Left lung (tissue), 10 donors: ENCODE results near the gene LCN1. TPM values are rescaled to one million over a fixed set of nuclear protein-coding genes. Genes with fewer than 3 reads are reported as not detected.

Source experiments
- ATAC-seq: fragments of 200-7000 bp; cut with Tn5 transposase; one replicate; pipeline ENCODE4 v1.9.1; 2020; ENCODE audit warnings: moderate library complexity
- DNase-seq, 4 donors: peaks; one replicate each; pipeline ENCODE4 v3.0.0-alpha.2; 2013 to 2020
- H3K27ac ChIP-seq, 2 donors: fragments of 200-600 bp; sonication (generic) in 1 of 2; one replicate each; pipeline versions ENCODE4 v1.5.0 to v1.8.0; 2020 to 2021
- H3K27me3 ChIP-seq, 2 donors: fragments of 200-600 bp; sonication (generic) in 1 of 2; one replicate each; pipeline versions ENCODE4 v1.5.0 to v1.8.0; 2020 to 2021
- H3K36me3 ChIP-seq, 2 donors: fragments of 200-600 bp; sonication (generic) in 1 of 2; one replicate each; pipeline versions ENCODE4 v1.5.0 to v1.8.0; 2020 to 2021
- H3K4me1 ChIP-seq, 2 donors: fragments of 200-600 bp; one replicate each; pipeline ENCODE4 v1.8.0; 2021
- H3K4me3 ChIP-seq, 2 donors: fragments of 200-600 bp; sonication (generic) in 1 of 2; one replicate each; pipeline versions ENCODE4 v1.5.0 to v1.8.0; 2020 to 2021; ENCODE audit warnings: mild to moderate bottlenecking in 1 of 2
- H3K9me3 ChIP-seq, 2 donors: fragments of 200-600 bp; sonication (generic) in 1 of 2; one replicate each; pipeline versions ENCODE4 v1.5.0 to v1.8.0; 2020 to 2021
- CTCF ChIP-seq, 2 donors: fragments of 200-600 bp; sonication (generic) in 1 of 2; IDR thresholded peaks; one replicate each; pipeline versions ENCODE4 v1.5.0 to v1.8.0; 2021; ENCODE audit warnings: antibody characterized with exemption in 2 of 2
- intact Hi-C, 2 donors: fragments of 100-400 bp; cut with DNase I; formaldehyde crosslinking; loops; one replicate each; pipeline versions ENCODE4 v1.11.2 to v1.14.2; 2022
- polyA plus RNA-seq, 6 donors: library from polyadenylated mRNA; unstranded; fragments of 120-200 nt; gene quantifications; one replicate each; pipeline ENCODE4 v1.2.1, GENCODE V29; 2013; ENCODE audit not compliant: insufficient read length in 6 of 6
- total RNA-seq, 2 donors: library from RNA; stranded (reverse); fragmentation: NEBNext Ultra II Directional; extraction: Animal tissue kit (Norgen Biotek cat#: 25700); gene quantifications; one replicate each; pipeline ENCODE4 v1.2.1, GENCODE V29; 2021
- donor health status: DM: no; HTN: yes; CAD: no.
- donor health status: DM: no; HTN: no; CAD: no.

The LCN1 gene
- total and polyA plus RNA-seq, 8 donors: not detected

GRCh38 chr9:135573124-135573523 lies 51.9 kb downstream of the LCN1 start:
- Histone ChIP-seq H3K4me3 (no peak overlapping the region), H3K9me3 (peaks cover 0 to 5% of the 10 kb centered on the region in 2 donors)
- TF ChIP-seq CTCF (IDR thresholded peaks at IDR 0.05): no peak

GRCh38 chr9:135574331-135574730 lies 53.1 kb downstream of the LCN1 start:
- TF ChIP-seq CTCF (IDR thresholded peaks at IDR 0.05): no peak
- Histone ChIP-seq H3K27me3 (peaks cover 0 to 24% of the 10 kb centered on the region in 2 donors), H3K27ac (no peak overlapping the region), H3K4me1 (no peaks in the 10 kb centered on the region), H3K36me3 (no peaks in the 10 kb centered on the region), H3K4me3 (no peak overlapping the region), H3K9me3 (no peaks in the 10 kb centered on the region)
- DNase-seq (no peak), ATAC-seq (no peak)
- intact Hi-C loops: no loop called here

More at GRCh38 chr9:135573124-135573523, 51.9 kb downstream of the LCN1 start:
- H3K27me3 ChIP-seq: peaks cover 0 to 28% of the 10 kb centered on the region in 2 donors
- H3K4me1 ChIP-seq: no peaks in the 10 kb centered on the region
- H3K36me3 ChIP-seq: no peaks in the 10 kb centered on the region
- DNase-seq (no peak), ATAC-seq (no peak)
- intact Hi-C loops: no loop called here
- H3K27ac ChIP-seq: no peak overlapping the region

DNA sequence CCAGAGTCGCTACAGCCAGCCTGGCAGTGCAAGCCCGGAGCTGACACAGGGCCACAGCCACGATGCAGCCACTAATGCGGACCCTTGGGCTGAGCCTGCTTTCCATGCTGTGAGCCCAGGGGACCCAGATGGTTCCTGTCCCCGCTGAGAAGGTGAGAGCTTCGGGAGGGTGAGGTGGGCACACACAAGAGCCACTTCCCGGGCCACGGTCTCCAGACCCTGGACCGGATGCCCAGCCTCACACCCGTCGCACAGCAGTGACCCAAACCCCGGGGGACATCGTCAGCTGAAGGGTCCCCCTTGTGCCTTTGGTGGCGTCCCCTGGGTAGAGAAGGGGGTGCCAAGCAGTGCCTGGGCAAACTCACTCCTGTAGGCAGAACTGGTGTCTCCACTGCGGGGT lies 53.7 kb downstream of the LCN1 start:
- H3K27ac ChIP-seq: no peak overlapping the region
- no peak overlapping the region for H3K4me3 ChIP-seq
- H3K27me3 ChIP-seq: peaks cover 0 to 24% of the 10 kb centered on the region in 2 donors
- no peak for DNase-seq
- no peaks in the 10 kb centered on the region for H3K9me3 ChIP-seq
- no peak for TF ChIP-seq CTCF (IDR thresholded peaks at IDR 0.05)
- intact Hi-C loops: no loop called here
- no peak for ATAC-seq
- H3K4me1 ChIP-seq: no peaks in the 10 kb centered on the region
- H3K36me3 ChIP-seq: no peaks in the 10 kb centered on the region

Other genes with a start within 250 kb of the LCN1 start
- 10 to 100 TPM; 18.1 to 20.7 TPM for gene PPP1R26, start 41.7 kb upstream of the LCN1 start, total RNA-seq
- gene PPP1R26, start 41.7 kb upstream of the LCN1 start, polyA plus RNA-seq: 10 to 100 TPM; 25.3 to 37.7 (median 32.1) TPM
- 10 to 100 TPM; 21.9 to 25.8 TPM for gene MRPS2, start 20.8 kb upstream of the LCN1 start, total RNA-seq
- 10 to 100 TPM; 33.5 to 43.3 (median 38.6) TPM for gene MRPS2, start 20.8 kb upstream of the LCN1 start, polyA plus RNA-seq
- gene OBP2A, start 24.7 kb downstream of the LCN1 start, total RNA-seq: not detected
- not detected for gene OBP2A, start 24.7 kb downstream of the LCN1 start, polyA plus RNA-seq
- gene PAEP, start 40.3 kb downstream of the LCN1 start, total RNA-seq: not detected
- 1 to 10 TPM in 1 of 6 donors, under 1 TPM in 1, not detected in 4; 0.39 to 4.2 TPM for gene PAEP, start 40.3 kb downstream of the LCN1 start, polyA plus RNA-seq
- gene GLT6D1, start 118.1 kb downstream of the LCN1 start, total RNA-seq: not detected
- gene GLT6D1, start 118.1 kb downstream of the LCN1 start, polyA plus RNA-seq: not detected
- not detected for gene LCN9, start 141.9 kb downstream of the LCN1 start, total RNA-seq
- not detected for gene LCN9, start 141.9 kb downstream of the LCN1 start, polyA plus RNA-seq
- not detected for gene SOHLH1, start 178.0 kb downstream of the LCN1 start, total RNA-seq
- not detected for gene SOHLH1, start 178.0 kb downstream of the LCN1 start, polyA plus RNA-seq
- gene KCNT1, start 180.7 kb downstream of the LCN1 start, total RNA-seq: under 1 TPM; 0.26 to 0.55 TPM
- gene KCNT1, start 180.7 kb downstream of the LCN1 start, polyA plus RNA-seq: under 1 TPM; 0.26 to 0.89 (median 0.41) TPM